ENCODE results near the gene GADD45GIP1. TPM values are rescaled to one million over a fixed set of nuclear protein-coding genes. Genes with fewer than 3 reads are reported as not detected.
A peak's percentile ranks its signal among the peaks of the same experiment; 100 is the strongest.
"Not testable (repeated sequence)": the region's sequence is repeated elsewhere in the genome, so short reads cannot be mapped to it uniquely, and the experiment has no call there.

Gene GADD45GIP1
- total RNA-seq, 4 donors from 2014 or later, result 28.6 to 55.0 (median 33.6) TPM

DNA sequence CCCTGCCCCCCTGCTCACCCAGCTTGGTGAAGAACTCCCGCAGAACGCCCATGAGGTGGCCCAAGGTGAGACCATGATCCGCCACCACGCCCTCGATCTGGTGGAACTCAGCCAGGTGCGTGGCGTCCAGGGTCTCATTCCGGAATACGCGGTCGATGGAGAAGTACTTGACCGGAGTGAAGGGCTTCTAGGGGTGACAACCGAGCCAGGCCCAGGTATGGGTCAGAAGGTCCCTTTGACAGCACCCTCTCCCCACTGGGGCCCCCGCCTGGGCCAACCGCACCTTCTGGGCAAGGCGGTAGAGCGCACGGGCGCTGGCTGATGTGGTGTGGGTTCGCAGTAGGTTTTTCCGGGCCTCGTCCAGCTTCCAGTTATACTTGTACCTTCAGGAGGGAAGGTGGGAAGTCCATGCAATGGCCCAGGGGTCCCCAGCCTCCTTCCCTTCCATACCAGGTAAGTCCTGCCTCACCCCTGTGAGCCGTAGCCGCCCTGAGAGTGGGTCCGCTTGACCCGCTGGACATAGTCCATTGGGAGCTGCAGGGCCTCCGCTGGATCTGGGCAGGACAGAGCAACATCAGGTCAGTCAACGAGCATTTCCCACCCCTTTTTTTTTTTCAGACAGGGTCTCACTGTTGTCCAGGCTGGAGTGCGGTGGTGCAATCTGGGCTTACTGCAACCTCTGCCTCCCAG is 32.3 kb downstream of the GADD45GIP1 start:
- Histone ChIP-seq H3K9me3 (no peaks in the 10 kb centered on the region), H3K27ac (no peak overlapping the region), H3K27me3 (no peaks in the 10 kb centered on the region), H3K4me1 (peaks cover 0 to 3% (median 0%) of the 10 kb centered on the region in 4 donors), H3K4me3 (no peak overlapping the region), H3K36me3 (peaks cover 0 to 63% (median 26%) of the 10 kb centered on the region in 4 donors)
- intact Hi-C loops (cut with DNase I; ENCODE audit: low total_unique reads), result no loop called here
- TF ChIP-seq EP300 (IDR thresholded peaks at IDR 0.05; ENCODE audit: low read depth) (no peak), POLR2A (IDR thresholded peaks at IDR 0.05) (no peak), POLR2AphosphoS5 (IDR thresholded peaks at IDR 0.05) (no peak)
- TF ChIP-seq, protein P1, sequence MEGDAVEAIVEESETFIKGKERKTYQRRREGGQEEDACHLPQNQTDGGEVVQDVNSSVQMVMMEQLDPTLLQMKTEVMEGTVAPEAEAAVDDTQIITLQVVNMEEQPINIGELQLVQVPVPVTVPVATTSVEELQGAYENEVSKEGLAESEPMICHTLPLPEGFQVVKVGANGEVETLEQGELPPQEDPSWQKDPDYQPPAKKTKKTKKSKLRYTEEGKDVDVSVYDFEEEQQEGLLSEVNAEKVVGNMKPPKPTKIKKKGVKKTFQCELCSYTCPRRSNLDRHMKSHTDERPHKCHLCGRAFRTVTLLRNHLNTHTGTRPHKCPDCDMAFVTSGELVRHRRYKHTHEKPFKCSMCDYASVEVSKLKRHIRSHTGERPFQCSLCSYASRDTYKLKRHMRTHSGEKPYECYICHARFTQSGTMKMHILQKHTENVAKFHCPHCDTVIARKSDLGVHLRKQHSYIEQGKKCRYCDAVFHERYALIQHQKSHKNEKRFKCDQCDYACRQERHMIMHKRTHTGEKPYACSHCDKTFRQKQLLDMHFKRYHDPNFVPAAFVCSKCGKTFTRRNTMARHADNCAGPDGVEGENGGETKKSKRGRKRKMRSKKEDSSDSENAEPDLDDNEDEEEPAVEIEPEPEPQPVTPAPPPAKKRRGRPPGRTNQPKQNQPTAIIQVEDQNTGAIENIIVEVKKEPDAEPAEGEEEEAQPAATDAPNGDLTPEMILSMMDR (IDR thresholded peaks at IDR 0.05), result no peak
- DNase-seq, result no peak
- WGBS, 2 donors (ENCODE audit: low coverage in 1 of 2), result 96 to 100% methylated on average over 1 to 29 of the region's 29 CpGs
- in situ Hi-C loops (cut with MboI; ENCODE audit: low pct_ligation_motif_present in 1 of 4, low pct_unique_long_range_greater_than_20kb in 1 of 4, low sequenced_read_pairs in 3 of 4), result no loop called here

DNA sequence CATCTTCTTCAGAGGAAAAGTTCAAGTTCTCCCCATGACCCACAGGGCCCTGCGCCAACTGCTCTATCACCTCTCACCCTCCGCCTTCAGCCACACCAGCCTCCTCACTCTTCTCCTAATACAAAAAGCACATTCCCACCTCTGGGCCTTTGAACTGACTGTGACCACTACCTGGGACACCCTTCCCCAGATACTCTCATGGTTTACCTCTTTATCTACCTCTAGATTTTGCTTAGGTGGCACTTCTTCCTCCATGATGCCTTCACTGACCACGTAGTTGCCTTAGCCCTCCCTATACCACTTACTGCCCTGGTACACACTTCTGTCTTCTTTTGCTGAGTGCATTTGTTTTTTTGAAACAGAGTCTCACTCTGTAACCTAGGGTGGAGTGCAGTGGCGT is 34.1 kb downstream of the GADD45GIP1 start:
- Histone ChIP-seq H3K27ac (no peak overlapping the region), H3K36me3 (peaks cover 0 to 47% (median 23%) of the 10 kb centered on the region in 4 donors), H3K9me3 (no peaks in the 10 kb centered on the region), H3K4me3 (no peak overlapping the region), H3K27me3 (no peaks in the 10 kb centered on the region), H3K4me1 (peaks cover 0 to 8% (median 7%) of the 10 kb centered on the region in 4 donors)
- TF ChIP-seq EP300 (IDR thresholded peaks at IDR 0.05; ENCODE audit: low read depth) (no peak), POLR2A (IDR thresholded peaks at IDR 0.05) (no peak), POLR2AphosphoS5 (IDR thresholded peaks at IDR 0.05) (no peak)
- TF ChIP-seq, protein P1 (IDR thresholded peaks at IDR 0.05), result no peak
- DNase-seq, result no peak
- intact Hi-C loops (cut with DNase I; ENCODE audit: low total_unique reads), result no loop called here
- in situ Hi-C loops (cut with MboI; ENCODE audit: low pct_ligation_motif_present in 1 of 4, low pct_unique_long_range_greater_than_20kb in 1 of 4, low sequenced_read_pairs in 3 of 4), result no loop called here
- WGBS, 2 donors (ENCODE audit: low coverage in 1 of 2), result 96% methylated on average over 3 to 4 of the region's 4 CpGs

DNA sequence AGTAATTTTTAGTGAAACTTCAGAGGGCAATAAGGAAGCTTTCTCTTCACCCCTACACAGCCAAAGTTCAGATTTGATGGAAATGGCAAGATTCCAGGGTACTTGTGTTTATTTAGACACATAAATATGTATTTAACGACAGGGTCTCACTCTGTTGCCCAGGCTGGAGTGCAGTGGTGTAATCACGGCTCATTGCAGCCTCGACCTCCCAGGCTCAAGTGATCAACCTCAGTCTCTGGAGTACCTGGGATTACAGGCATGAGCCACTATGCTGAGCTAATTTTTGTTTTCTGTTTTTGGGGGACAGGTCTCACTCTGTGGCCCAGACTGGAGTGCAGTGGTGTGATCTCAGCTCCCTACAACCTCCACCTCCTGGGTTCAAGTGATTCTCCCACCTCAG is 36.0 kb downstream of the GADD45GIP1 start:
- peak overlapping the region in 1 of 4 donors; percentile 6 for H3K27ac ChIP-seq
- no peaks in the 10 kb centered on the region for H3K9me3 ChIP-seq
- WGBS, 2 donors (ENCODE audit: low coverage in 1 of 2), result 25% methylated on average over 3 of the region's 3 CpGs; no CpG with 5 or more reads in 1 of the 2 donors
- TF ChIP-seq EP300 (IDR thresholded peaks at IDR 0.05; ENCODE audit: low read depth) (no peak), POLR2A (IDR thresholded peaks at IDR 0.05) (no peak), POLR2AphosphoS5 (IDR thresholded peaks at IDR 0.05) (no peak)
- TF ChIP-seq, protein P1 (IDR thresholded peaks at IDR 0.05), result no peak
- peaks cover 0 to 8% (median 7%) of the 10 kb centered on the region in 4 donors for H3K4me1 ChIP-seq
- no peaks in the 10 kb centered on the region for H3K27me3 ChIP-seq
- DNase-seq, result no peak
- intact Hi-C loops (cut with DNase I; ENCODE audit: low total_unique reads) (no loop called here), in situ Hi-C loops (cut with MboI; ENCODE audit: low pct_ligation_motif_present in 1 of 4, low pct_unique_long_range_greater_than_20kb in 1 of 4, low sequenced_read_pairs in 3 of 4) (no loop called here)
- peaks cover 0 to 33% (median 18%) of the 10 kb centered on the region in 4 donors for H3K36me3 ChIP-seq
- H3K4me3 ChIP-seq, result no peak overlapping the region

DNA sequence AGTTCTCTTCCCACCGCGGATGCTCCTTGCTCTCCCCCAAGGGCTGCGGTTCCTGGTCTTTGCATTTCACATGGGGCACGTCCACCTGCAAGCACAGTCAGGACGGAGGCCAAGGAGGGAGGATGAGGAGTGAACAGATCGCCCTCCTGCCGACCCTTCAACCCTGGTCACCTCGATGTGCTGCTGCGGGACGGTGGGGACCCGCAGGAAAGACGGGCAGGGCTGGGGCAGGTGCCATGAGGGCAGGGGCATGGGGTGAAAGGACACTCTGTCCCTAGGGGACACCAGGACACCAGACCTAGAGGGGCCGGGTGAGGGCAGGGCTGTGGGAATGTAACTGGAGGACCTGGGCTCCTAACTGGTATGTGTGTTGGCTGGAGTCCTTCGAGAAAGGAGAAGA is 38.8 kb downstream of the GADD45GIP1 start:
- 94% methylated on average over 14 of the region's 14 CpGs; no CpG with 5 or more reads in 1 of the 2 donors for WGBS, 2 donors (ENCODE audit: low coverage in 1 of 2)
- Histone ChIP-seq H3K27me3 (no peaks in the 10 kb centered on the region), H3K9me3 (no peaks in the 10 kb centered on the region), H3K27ac (no peak overlapping the region), H3K4me1 (peaks cover 10 to 19% (median 13%) of the 10 kb centered on the region in 4 donors), H3K36me3 (peaks cover 0 to 11% (median 6%) of the 10 kb centered on the region in 4 donors), H3K4me3 (no peak overlapping the region)
- in situ Hi-C loops (cut with MboI; ENCODE audit: low pct_ligation_motif_present in 1 of 4, low pct_unique_long_range_greater_than_20kb in 1 of 4, low sequenced_read_pairs in 3 of 4) (no loop called here), intact Hi-C loops (cut with DNase I; ENCODE audit: low total_unique reads) (no loop called here)
- no peak for DNase-seq
- TF ChIP-seq, protein P1 (IDR thresholded peaks at IDR 0.05), result no peak
- TF ChIP-seq POLR2AphosphoS5 (IDR thresholded peaks at IDR 0.05), result no peak
- TF ChIP-seq POLR2A (IDR thresholded peaks at IDR 0.05), result no peak
- TF ChIP-seq EP300 (IDR thresholded peaks at IDR 0.05; ENCODE audit: low read depth), result no peak

DNA sequence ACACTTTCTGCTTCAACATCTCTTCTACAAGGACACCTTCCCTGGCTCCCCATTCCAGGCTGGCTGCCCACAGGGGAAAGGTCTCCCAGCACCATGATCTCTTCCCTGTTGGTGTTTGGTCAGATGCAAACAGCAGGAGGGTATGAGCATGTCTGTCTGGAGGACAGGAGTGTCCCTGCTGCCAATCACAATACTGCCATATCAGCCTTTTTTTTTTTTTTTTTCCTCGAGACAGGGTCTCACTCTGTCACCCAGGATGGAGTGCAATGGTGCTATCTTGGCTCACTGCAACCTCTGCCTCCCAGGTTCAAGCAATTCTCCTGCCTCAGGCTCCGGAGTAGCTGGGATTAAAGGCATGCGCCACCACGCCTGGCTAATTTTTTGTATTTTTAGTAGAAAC is 41.2 kb downstream of the GADD45GIP1 start:
- in situ Hi-C loops (cut with MboI; ENCODE audit: low pct_ligation_motif_present in 1 of 4, low pct_unique_long_range_greater_than_20kb in 1 of 4, low sequenced_read_pairs in 3 of 4); H3K36me3 ChIP-seq; DNase-seq; H3K9me3 ChIP-seq; H3K4me3 ChIP-seq; intact Hi-C loops (cut with DNase I; ENCODE audit: low total_unique reads); H3K27me3 ChIP-seq; H3K27ac ChIP-seq: not testable (repeated sequence)
- WGBS, 2 donors (ENCODE audit: low coverage in 1 of 2), result 84% methylated on average over 4 of the region's 4 CpGs; no CpG with 5 or more reads in 1 of the 2 donors
- peaks cover 16 to 32% (median 19%) of the 10 kb centered on the region in 4 donors for H3K4me1 ChIP-seq
